ENCODE measurements around the gene CAND2.

The CAND2 gene

GRCh38 chr3:12868039-12869034 is 71.9 kb downstream of the CAND2 start:
- Histone ChIP-seq H4K20me1 (ENCODE audit: insufficient read depth, low read length) (no peaks in the 10 kb centered on the region), H2AFZ (ENCODE audit: low read depth, low read length) (no peak overlapping the region), H3K9ac (ENCODE audit: low read length) (no peak overlapping the region), H3K27me3 (ENCODE audit: low read depth, low read length) (peaks cover 25% of the 10 kb centered on the region), H3K9me3 (ENCODE audit: insufficient read depth, low read length) (peaks cover 9% of the 10 kb centered on the region; the same call in 1 of the 2 replicates), H3K4me3 (ENCODE audit: low read length) (peak overlapping the region; percentile 55), H3K4me1 (ENCODE audit: low read length) (peaks cover 26% of the 10 kb centered on the region), H3K27ac (ENCODE audit: low read length) (no peak overlapping the region), H3K4me2 (ENCODE audit: low read length) (peak overlapping the region; percentile 59), H3K79me2 (ENCODE audit: low read length) (no peaks in the 10 kb centered on the region), H3K36me3 (replicated peaks; ENCODE audit: low read depth, low read length) (no peaks in the 10 kb centered on the region)
- TF ChIP-seq CTCF (IDR thresholded peaks at IDR 0.05; ENCODE audit: low read depth, low read length) (peak; percentile 91), EZH2phosphoT487 (IDR thresholded peaks at IDR 0.05; ENCODE audit: low read depth) (no peak)

GRCh38 chr3:12869035-12869621 is 72.6 kb downstream of the CAND2 start:
- H3K9ac ChIP-seq (ENCODE audit: low read length) = no peak overlapping the region
- no peak overlapping the region for H2AFZ ChIP-seq (ENCODE audit: low read depth, low read length)
- no peak overlapping the region for H3K4me3 ChIP-seq (ENCODE audit: low read length)
- TF ChIP-seq CTCF (IDR thresholded peaks at IDR 0.05; ENCODE audit: low read depth, low read length) (no peak), EZH2phosphoT487 (IDR thresholded peaks at IDR 0.05; ENCODE audit: low read depth) (no peak)
- no peak overlapping the region for H3K27ac ChIP-seq (ENCODE audit: low read length)
- H3K4me2 ChIP-seq (ENCODE audit: low read length) = peak overlapping the region; percentile 59
- H4K20me1 ChIP-seq (ENCODE audit: insufficient read depth, low read length) = no peaks in the 10 kb centered on the region
- no peaks in the 10 kb centered on the region for H3K79me2 ChIP-seq (ENCODE audit: low read length)
- peaks cover 26% of the 10 kb centered on the region for H3K4me1 ChIP-seq (ENCODE audit: low read length)
- H3K27me3 ChIP-seq (ENCODE audit: low read depth, low read length) = peaks cover 25% of the 10 kb centered on the region
- H3K36me3 ChIP-seq (replicated peaks; ENCODE audit: low read depth, low read length) = no peaks in the 10 kb centered on the region
- H3K9me3 ChIP-seq (ENCODE audit: insufficient read depth, low read length) = peaks cover 9% of the 10 kb centered on the region; the same call in 1 of the 2 replicates

- Histone ChIP-seq H3K9me3 (ENCODE audit: insufficient read depth, low read length) (no peaks in the 10 kb centered on the region), H3K4me2 (ENCODE audit: low read length) (peak overlapping the region; percentile 75), H3K4me1 (ENCODE audit: low read length) (peaks cover 26% of the 10 kb centered on the region), H3K27me3 (ENCODE audit: low read depth, low read length) (peaks cover 25% of the 10 kb centered on the region), H3K36me3 (replicated peaks; ENCODE audit: low read depth, low read length) (no peaks in the 10 kb centered on the region), H3K27ac (ENCODE audit: low read length) (no peak overlapping the region), H3K9ac (ENCODE audit: low read length) (peak overlapping the region; percentile 11; the same call in 1 of the 2 replicates), H4K20me1 (ENCODE audit: insufficient read depth, low read length) (no peaks in the 10 kb centered on the region), H3K79me2 (ENCODE audit: low read length) (no peaks in the 10 kb centered on the region), H3K4me3 (ENCODE audit: low read length) (peak overlapping the region; percentile 64), H2AFZ (ENCODE audit: low read depth, low read length) (no peak overlapping the region)
- TF ChIP-seq CTCF (IDR thresholded peaks at IDR 0.05; ENCODE audit: low read depth, low read length) = no peak
These were observed 74.5 kb downstream of the CAND2 start for GRCh38 chr3:12870942-12871341.

- peak overlapping the region; percentile 75 for H3K4me2 ChIP-seq (ENCODE audit: low read length)
- peaks cover 25% of the 10 kb centered on the region for H3K27me3 ChIP-seq (ENCODE audit: low read depth, low read length)
- TF ChIP-seq EZH2phosphoT487 (IDR thresholded peaks at IDR 0.05; ENCODE audit: low read depth) (no peak), CTCF (IDR thresholded peaks at IDR 0.05; ENCODE audit: low read depth, low read length) (no peak)
These were observed 75.0 kb downstream of the CAND2 start for GRCh38 chr3:12871404-12871983.

More at GRCh38 chr3:12871404-12871983, 75.0 kb downstream of the CAND2 start:
- H3K36me3 ChIP-seq (replicated peaks; ENCODE audit: low read depth, low read length) = no peaks in the 10 kb centered on the region
- no peak overlapping the region for H3K9ac ChIP-seq (ENCODE audit: low read length)
- no peaks in the 10 kb centered on the region for H3K79me2 ChIP-seq (ENCODE audit: low read length)
- peak overlapping the region; percentile 64; the same call in 1 of the 2 replicates for H3K4me3 ChIP-seq (ENCODE audit: low read length)
- no peak overlapping the region for H2AFZ ChIP-seq (ENCODE audit: low read depth, low read length)
- no peaks in the 10 kb centered on the region for H4K20me1 ChIP-seq (ENCODE audit: insufficient read depth, low read length)
- peaks cover 26% of the 10 kb centered on the region for H3K4me1 ChIP-seq (ENCODE audit: low read length)
- H3K9me3 ChIP-seq (ENCODE audit: insufficient read depth, low read length) = no peaks in the 10 kb centered on the region
- H3K27ac ChIP-seq (ENCODE audit: low read length) = no peak overlapping the region

All from OCI-LY3 (cell line).